H9 (cell line): Measurements from ENCODE around the gene GTPBP4. TPM values are rescaled to one million over a fixed set of nuclear protein-coding genes. Genes with fewer than 3 reads are reported as not detected.

ENCODE experiments used
- DNase-seq: peaks from one replicate; pipeline ENCODE4 v3.0.0-alpha.2; 2017
- H2AFZ ChIP-seq: one replicate; pipeline ENCODE4 v1.6.1; 2013; ENCODE audit warnings: mild to moderate bottlenecking, low read length, control low read depth, moderate library complexity
- H2AK5ac ChIP-seq: 2 replicates; pipeline ENCODE4 v1.6.1; 2013; ENCODE audit warnings: low read length, control low read depth, mixed read lengths; ENCODE audit not compliant: insufficient read length
- H2BK120ac ChIP-seq: one replicate; pipeline ENCODE4 v1.6.1; 2013; ENCODE audit warnings: low read depth, mild to moderate bottlenecking, low read length, control low read depth, inconsistent platforms; ENCODE audit not compliant: poor library complexity, severe bottlenecking
- H2BK12ac ChIP-seq: 2 replicates; pipeline ENCODE4 v1.6.1; 2013; ENCODE audit warnings: low read length, control low read depth, mixed read lengths, low read depth; ENCODE audit not compliant: insufficient read length
- H2BK15ac ChIP-seq: 2 replicates; pipeline ENCODE4 v1.6.1; 2013; ENCODE audit warnings: low read depth, low read length, control low read depth
- H2BK20ac ChIP-seq: one replicate; pipeline ENCODE4 v1.6.1; 2013; ENCODE audit warnings: low read depth, mild to moderate bottlenecking, low read length, control low read depth, inconsistent platforms; ENCODE audit not compliant: poor library complexity, severe bottlenecking
- H2BK5ac ChIP-seq: 2 replicates; pipeline ENCODE4 v1.6.1; 2013; ENCODE audit warnings: low read length, control low read depth, mixed read lengths; ENCODE audit not compliant: insufficient read length
- H3K14ac ChIP-seq: 2 replicates; pipeline ENCODE4 v1.6.1; 2013; ENCODE audit warnings: low read length, control low read depth; ENCODE audit not compliant: insufficient read depth
- H3K18ac ChIP-seq: 2 replicates; pipeline ENCODE4 v1.6.1; 2013; ENCODE audit warnings: low read depth, mild to moderate bottlenecking, mixed read lengths, low read length, control low read depth; ENCODE audit not compliant: insufficient read length
- H3K23ac ChIP-seq: 2 replicates; pipeline ENCODE4 v1.6.1; 2013; ENCODE audit warnings: low read length, control low read depth, mixed read lengths, low read depth; ENCODE audit not compliant: insufficient read length
- H3K23me2 ChIP-seq: 2 replicates; pipeline ENCODE4 v1.6.1; 2013; ENCODE audit warnings: low read depth, mild to moderate bottlenecking, mixed read lengths, low read length, control low read depth; ENCODE audit not compliant: insufficient read length, poor library complexity, severe bottlenecking
- H3K27ac ChIP-seq: 2 replicates; pipeline ENCODE4 v1.5.1; 2013; ENCODE audit warnings: low read length, control low read depth, mixed read lengths, low read depth; ENCODE audit not compliant: insufficient read length
- H3K27me3 ChIP-seq: 2 replicates; pipeline ENCODE4 v1.6.1; 2013; ENCODE audit warnings: low read length, control low read depth, inconsistent platforms; ENCODE audit not compliant: insufficient read depth
- H3K4ac ChIP-seq: 2 replicates; pipeline ENCODE4 v1.6.1; 2013; ENCODE audit warnings: low read depth, mild to moderate bottlenecking, control low read depth, inconsistent platforms, low read length, moderate library complexity
- H3K4me1 ChIP-seq: 2 replicates; pipeline ENCODE4 v1.6.1; 2013; ENCODE audit warnings: low read length, control low read depth, inconsistent platforms; ENCODE audit not compliant: insufficient read depth
- H3K4me2 ChIP-seq: 2 replicates; pipeline ENCODE4 v1.6.1; 2013; ENCODE audit warnings: low read length, control low read depth, mixed read lengths; ENCODE audit not compliant: insufficient read length, insufficient read depth
- H3K56ac ChIP-seq: 2 replicates; pipeline ENCODE4 v1.6.1; 2013; ENCODE audit warnings: low read depth, mild to moderate bottlenecking, mixed read lengths, low read length, control low read depth; ENCODE audit not compliant: insufficient read length
- H3K79me1 ChIP-seq: 2 replicates; pipeline ENCODE4 v1.6.1; 2013; ENCODE audit warnings: low read depth, mild to moderate bottlenecking, moderate library complexity, low read length, control low read depth, inconsistent platforms; ENCODE audit not compliant: insufficient read depth, poor library complexity, severe bottlenecking
- H3K79me2 ChIP-seq: 2 replicates; pipeline ENCODE4 v1.6.1; 2013; ENCODE audit warnings: low read length, control low read depth, inconsistent platforms; ENCODE audit not compliant: insufficient read depth
- H3K9ac ChIP-seq: 2 replicates; pipeline ENCODE4 v1.6.1; 2013; ENCODE audit warnings: low read length, control low read depth, mixed read lengths; ENCODE audit not compliant: insufficient read length; ENCODE audit errors: extremely low read depth
- H3K9me3 ChIP-seq: one replicate; pipeline ENCODE4 v1.6.1; 2013; ENCODE audit warnings: low read depth, low read length, inconsistent platforms; ENCODE audit not compliant: control insufficient read depth
- H3T11ph ChIP-seq: one replicate; pipeline ENCODE4 v1.6.1; 2013; ENCODE audit warnings: mild to moderate bottlenecking, low read length, control low read depth, inconsistent platforms
- H4K20me1 ChIP-seq: one replicate; pipeline ENCODE4 v1.6.1; 2013; ENCODE audit not compliant: control insufficient read depth, insufficient read length, insufficient read depth
- H4K5ac ChIP-seq: 2 replicates; pipeline ENCODE4 v1.6.1; 2013; ENCODE audit warnings: low read depth, mild to moderate bottlenecking, mixed read lengths, low read length, control low read depth; ENCODE audit not compliant: insufficient read length
- H4K8ac ChIP-seq: replicated peaks from 2 replicates; pipeline ENCODE4 v1.6.1; 2013; ENCODE audit warnings: low read length, control low read depth, mixed read lengths, low read depth; ENCODE audit not compliant: insufficient read length
- H4K91ac ChIP-seq: 2 replicates; pipeline ENCODE4 v1.6.1; 2013; ENCODE audit warnings: low read depth, mild to moderate bottlenecking, moderate library complexity, mixed read lengths, low read length, control low read depth; ENCODE audit not compliant: insufficient read length
- H3K27ac Mint-ChIP-seq, 3 experiments: 2 replicates in 2 of 3; 3 replicates in 1 of 3; pipeline ENCODE4 v1.8.0; 2020 to 2021; ENCODE audit warnings: mixed read lengths in 3 of 3, mild to moderate bottlenecking in 1 of 3, moderate library complexity in 1 of 3
- H3K27me3 Mint-ChIP-seq: 2 replicates; pipeline ENCODE4 v1.8.0; 2021; ENCODE audit warnings: low read depth, mild to moderate bottlenecking, moderate library complexity, mixed read lengths
- H3K36me3 Mint-ChIP-seq, 3 experiments: 2 replicates in 2 of 3; 3 replicates in 1 of 3; pipeline ENCODE4 v1.8.0; 2020 to 2021; ENCODE audit warnings: low read depth in 3 of 3, mixed read lengths in 3 of 3; ENCODE audit not compliant: insufficient read depth in 1 of 3
- H3K4me1 Mint-ChIP-seq, 2 experiments: 2 replicates each; pipeline ENCODE4 v1.8.0; 2020; ENCODE audit warnings: mixed read lengths in 2 of 2
- H3K4me3 Mint-ChIP-seq, 2 experiments: 2 replicates in 1 of 2; 3 replicates in 1 of 2; pipeline ENCODE4 v1.8.0; 2020 to 2021; ENCODE audit warnings: mild to moderate bottlenecking in 2 of 2, mixed read lengths in 2 of 2, moderate library complexity in 1 of 2
- H3K9me3 Mint-ChIP-seq, 2 experiments: 2 replicates in 1 of 2; 3 replicates in 1 of 2; pipeline ENCODE4 v1.8.0; 2020; ENCODE audit warnings: mild to moderate bottlenecking in 2 of 2, mixed read lengths in 2 of 2, moderate library complexity in 1 of 2
- CTCF ChIP-seq: fragments of 200-600 bp; sonication (generic); conservative IDR thresholded peaks from 3 replicates; pipeline ENCODE4 v1.8.0; 2021; ENCODE audit warnings: antibody characterized with exemption, mild to moderate bottlenecking
- WGBS: extraction: QIAGEN DNeasy Blood & Tissue Kit; methylation state at CpG from one replicate; pipeline ENCODE4 v1.1.7; 2013; ENCODE audit warnings: missing lambda C conversion rate, low lambda C conversion rate, mixed read lengths; ENCODE audit not compliant: insufficient read length; ENCODE audit errors: extremely low coverage; 5-methylcytosine and 5-hydroxymethylcytosine counted together
- total RNA-seq: library from RNA; stranded (reverse); gene quantifications from 2 replicates; pipeline ENCODE4 v1.2.1, GENCODE V29; 2021

The GTPBP4 gene
- total RNA-seq, 1 experiment from 2014 or later, result 134 TPM

GRCh38 chr10:1022413-1022812 lies 34.2 kb downstream of the GTPBP4 start:
- no peak overlapping the region for H4K5ac ChIP-seq
- peak overlapping the region in 2 of 3 experiments; percentile 40 to 53; a peak in 3 of 7 replicates for H3K27ac Mint-ChIP-seq

More at GRCh38 chr10:1022413-1022812, 34.2 kb downstream of the GTPBP4 start:
- H3K18ac ChIP-seq, result no peak overlapping the region
- TF ChIP-seq CTCF, result no peak
- WGBS, result no CpG with 5 or more reads among the region's 12 CpGs
- H2AK5ac ChIP-seq, result no peak overlapping the region
- no peak overlapping the region for H2BK12ac ChIP-seq
- no peak overlapping the region for H3K23ac ChIP-seq
- H3K9me3 Mint-ChIP-seq, result 0 out of 5 replicates have a peak, but pooled peaks cover 0 to 2% of the 10 kb centered on the region in 2 experiments
- H3K27me3 ChIP-seq, result no peaks in the 10 kb centered on the region
- no peak overlapping the region for H4K91ac ChIP-seq
- H3K9ac ChIP-seq, result no peak overlapping the region
- peaks cover 19 to 38% (median 29%) of the 10 kb centered on the region in 3 experiments for H3K36me3 Mint-ChIP-seq
- no peaks in the 10 kb centered on the region for H4K20me1 ChIP-seq
- no peaks in the 10 kb centered on the region for H3K4me1 ChIP-seq
- no peak overlapping the region for H3K4me2 ChIP-seq
- H2BK5ac ChIP-seq, result no peak overlapping the region
- H3K4ac ChIP-seq, result no peak overlapping the region
- no peak overlapping the region for H3K56ac ChIP-seq
- no peak overlapping the region for H3T11ph ChIP-seq
- no peak overlapping the region for H2BK20ac ChIP-seq
- no peak overlapping the region; a peak in 1 of 5 replicates for H3K4me3 Mint-ChIP-seq
- H3K27me3 Mint-ChIP-seq, result no peaks in the 10 kb centered on the region
- no peak for DNase-seq
- no peak overlapping the region for H2BK120ac ChIP-seq
- H3K9me3 ChIP-seq, result no peaks in the 10 kb centered on the region
- H2AFZ ChIP-seq, result no peak overlapping the region
- H3K4me1 Mint-ChIP-seq, result peaks cover 4 to 9% of the 10 kb centered on the region in 2 experiments; a peak in 3 of 4 replicates
- H3K23me2 ChIP-seq, result no peaks in the 10 kb centered on the region
- H3K27ac ChIP-seq, result no peak overlapping the region
- H3K14ac ChIP-seq, result no peak overlapping the region; the same call in 1 of the 2 replicates
- no peaks in the 10 kb centered on the region for H3K79me2 ChIP-seq
- no peak overlapping the region for H2BK15ac ChIP-seq
- H3K79me1 ChIP-seq, result no peaks in the 10 kb centered on the region
- H4K8ac ChIP-seq, result no peak overlapping the region
